HEK293 (cell line): ENCODE results near the gene RAB24.

Source experiments
- CTCF ChIA-PET: fragments of 350-600 bp; formaldehyde crosslinking; extraction: SDS; loops from one replicate; lab custom pipeline; 2021; ENCODE audit warnings: antibody characterized with exemption; lab: Yijun Ruan, JAX
- POLR2A ChIA-PET: fragments of 300-600 bp; formaldehyde crosslinking; extraction: SDS; loops from one replicate; lab custom pipeline; 2020; ENCODE audit warnings: antibody characterized with exemption, inconsistent platforms; lab: Yijun Ruan, JAX
- H3K27ac ChIP-seq: fragments of 200-500 bp; sonication (Bioruptor generic); 2 replicates; pipeline ENCODE4 v1.5.1; 2014; ENCODE audit warnings: low read depth, low read length, control low read depth, inconsistent platforms; ENCODE audit errors: extremely low read depth
- H3K36me3 ChIP-seq, 2 experiments: fragments of 200-500 bp in 1 of 2; sonication (Bioruptor generic) in 1 of 2; 1 replicate in 1 of 2; 2 replicates in 1 of 2; pipeline ENCODE4 v1.5.1; 2014 to 2017; ENCODE audit warnings: inconsistent platforms in 2 of 2, low read length in 2 of 2; ENCODE audit not compliant: control insufficient read depth in 2 of 2, insufficient read depth in 1 of 2
- H3K4me1 ChIP-seq: fragments of 200-500 bp; sonication (Bioruptor generic); 2 replicates; pipeline ENCODE4 v1.5.1; 2014; ENCODE audit warnings: mild to moderate bottlenecking, low read length, inconsistent platforms; ENCODE audit not compliant: control insufficient read depth, insufficient read depth
- H3K4me3 ChIP-seq: 2 replicates; pipeline ENCODE4 v1.5.1; 2011; ENCODE audit warnings: low read depth, mild to moderate bottlenecking, control low read depth, low read length, moderate library complexity
- H3K9me3 ChIP-seq: fragments of 200-500 bp; sonication (Bioruptor generic); 2 replicates; pipeline ENCODE4 v1.5.1; 2014; ENCODE audit warnings: low read depth, low read length, inconsistent platforms; ENCODE audit not compliant: control insufficient read depth, insufficient read depth
- GLIS2 ChIP-seq: fragments of 450-650 bp; formaldehyde crosslinking; IDR thresholded peaks from 2 replicates; pipeline ENCODE4 v1.5.1; 2016; ENCODE audit warnings: missing biosample characterization, missing genetic modification characterization
- IKZF3 ChIP-seq: fragments of 450-650 bp; IDR thresholded peaks from 2 replicates; pipeline ENCODE4 v1.5.0; 2018; ENCODE audit warnings: missing biosample characterization, mild to moderate bottlenecking, missing genetic modification characterization, moderate library complexity
- KLF9 ChIP-seq: fragments of 450-650 bp; formaldehyde crosslinking; IDR thresholded peaks from 2 replicates; pipeline ENCODE4 v1.5.1; 2016; ENCODE audit warnings: missing biosample characterization, missing genetic modification characterization, low read depth
- SP2 ChIP-seq: fragments of 450-650 bp; formaldehyde crosslinking; IDR thresholded peaks from 2 replicates; pipeline ENCODE4 v1.5.1; 2016; ENCODE audit warnings: missing biosample characterization, missing genetic modification characterization
- TCF7L2 ChIP-seq: IDR thresholded peaks from 2 replicates; pipeline ENCODE4 v1.6.1; 2011; ENCODE audit warnings: low read depth, mild to moderate bottlenecking, inconsistent platforms, low read length, moderate library complexity, borderline replicate concordance
- WT1 ChIP-seq: fragments of 450-650 bp; formaldehyde crosslinking; IDR thresholded peaks from 2 replicates; pipeline ENCODE4 v1.5.1; 2016; ENCODE audit warnings: missing biosample characterization, missing genetic modification characterization
- ZBTB17 ChIP-seq: fragments of 450-650 bp; formaldehyde crosslinking; IDR thresholded peaks from 2 replicates; pipeline ENCODE4 v1.5.1; 2016; ENCODE audit warnings: missing biosample characterization, missing genetic modification characterization
- ZEB2 ChIP-seq: fragments of 450-650 bp; formaldehyde crosslinking; IDR thresholded peaks from 2 replicates; pipeline ENCODE4 v1.5.1; 2016; ENCODE audit warnings: missing biosample characterization, missing genetic modification characterization
- ZFP3 ChIP-seq: fragments of 450-650 bp; formaldehyde crosslinking; IDR thresholded peaks from 2 replicates; pipeline ENCODE4 v1.5.1; 2016; ENCODE audit warnings: low read depth, missing biosample characterization, missing genetic modification characterization
- ZNF335 ChIP-seq: fragments of 450-650 bp; formaldehyde crosslinking; conservative IDR thresholded peaks from 2 replicates; pipeline ENCODE4 v1.5.1; 2016; ENCODE audit warnings: missing biosample characterization, missing genetic modification characterization
- ZNF354C ChIP-seq: fragments of 450-650 bp; formaldehyde crosslinking; IDR thresholded peaks from 2 replicates; pipeline ENCODE4 v1.5.1; 2016; ENCODE audit warnings: missing biosample characterization, missing genetic modification characterization, low read depth, borderline replicate concordance
- ZNF423 ChIP-seq: fragments of 450-650 bp; formaldehyde crosslinking; IDR thresholded peaks from 2 replicates; pipeline ENCODE4 v1.5.1; 2016; ENCODE audit warnings: missing biosample characterization, missing genetic modification characterization
- TF ChIP-seq, protein P1 (sequence below): fragments of 450-650 bp; formaldehyde crosslinking; IDR thresholded peaks from 2 replicates; pipeline ENCODE4 v1.5.1; 2016; ENCODE audit warnings: missing biosample characterization, missing genetic modification characterization
- TF ChIP-seq, protein P2 (sequence below): fragments of 450-650 bp; formaldehyde crosslinking; IDR thresholded peaks from 2 replicates; pipeline ENCODE4 v1.5.1; 2017; ENCODE audit warnings: missing biosample characterization, missing genetic modification characterization
- TF ChIP-seq, protein P3 (sequence below): fragments of 450-650 bp; formaldehyde crosslinking; IDR thresholded peaks from 2 replicates; pipeline ENCODE4 v1.5.1; 2016; ENCODE audit warnings: missing biosample characterization, missing genetic modification characterization
- TF ChIP-seq, protein P4 (sequence below): fragments of 450-650 bp; formaldehyde crosslinking; IDR thresholded peaks from 2 replicates; pipeline ENCODE4 v1.5.1; 2016; ENCODE audit warnings: missing biosample characterization, missing genetic modification characterization
- TF ChIP-seq, protein P5 (sequence below): fragments of 450-650 bp; formaldehyde crosslinking; IDR thresholded peaks from 2 replicates; pipeline ENCODE4 v1.5.1; 2016; ENCODE audit warnings: missing biosample characterization, missing genetic modification characterization
- TF ChIP-seq, protein P6 (sequence below): fragments of 450-650 bp; formaldehyde crosslinking; IDR thresholded peaks from 2 replicates; pipeline ENCODE4 v1.5.1; 2016; ENCODE audit warnings: missing biosample characterization, missing genetic modification characterization
- TF ChIP-seq, protein P7 (sequence below): fragments of 450-650 bp; formaldehyde crosslinking; IDR thresholded peaks from 2 replicates; pipeline ENCODE4 v1.5.1; 2016; ENCODE audit warnings: missing biosample characterization, missing genetic modification characterization

Gene RAB24

DNA sequence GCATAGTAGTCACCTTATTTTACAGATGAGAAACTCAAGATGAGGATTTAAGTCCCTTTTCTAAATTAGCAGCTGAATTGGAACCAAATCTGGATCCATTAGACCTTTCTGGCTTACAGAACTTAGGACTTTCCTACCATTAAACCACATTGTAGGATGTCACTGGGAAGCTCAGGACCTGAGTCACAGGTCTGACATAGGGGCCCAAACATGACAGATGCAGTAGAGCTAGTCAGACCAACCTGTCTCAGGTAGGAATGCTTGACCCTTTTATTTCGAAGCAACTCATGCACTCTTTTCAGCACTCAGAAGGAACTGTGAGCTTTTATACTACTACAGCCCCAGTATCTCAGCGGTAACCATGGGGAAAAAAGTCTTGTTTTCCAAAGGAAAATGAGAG lies 2.6 kb downstream of the RAB24 start (continued):
- TF ChIP-seq, protein P1, sequence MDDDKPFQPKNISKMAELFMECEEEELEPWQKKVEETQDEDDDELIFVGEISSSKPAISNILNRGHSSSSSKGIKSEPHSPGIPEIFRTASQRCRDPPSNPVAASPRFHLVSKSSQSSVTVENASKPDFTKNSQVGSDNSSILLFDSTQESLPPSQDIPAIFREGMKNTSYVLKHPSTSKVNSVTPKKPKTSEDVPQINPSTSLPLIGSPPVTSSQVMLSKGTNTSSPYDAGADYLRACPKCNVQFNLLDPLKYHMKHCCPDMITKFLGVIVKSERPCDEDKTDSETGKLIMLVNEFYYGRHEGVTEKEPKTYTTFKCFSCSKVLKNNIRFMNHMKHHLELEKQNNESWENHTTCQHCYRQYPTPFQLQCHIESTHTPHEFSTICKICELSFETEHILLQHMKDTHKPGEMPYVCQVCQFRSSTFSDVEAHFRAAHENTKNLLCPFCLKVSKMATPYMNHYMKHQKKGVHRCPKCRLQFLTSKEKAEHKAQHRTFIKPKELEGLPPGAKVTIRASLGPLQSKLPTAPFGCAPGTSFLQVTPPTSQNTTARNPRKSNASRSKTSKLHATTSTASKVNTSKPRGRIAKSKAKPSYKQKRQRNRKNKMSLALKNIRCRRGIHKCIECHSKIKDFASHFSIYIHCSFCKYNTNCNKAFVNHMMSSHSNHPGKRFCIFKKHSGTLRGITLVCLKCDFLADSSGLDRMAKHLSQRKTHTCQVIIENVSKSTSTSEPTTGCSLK (tag by site-specific recombination), result no peak
- TF ChIP-seq TCF7L2, result no peak
- TF ChIP-seq, all 188 proteins: peak for 0

DNA sequence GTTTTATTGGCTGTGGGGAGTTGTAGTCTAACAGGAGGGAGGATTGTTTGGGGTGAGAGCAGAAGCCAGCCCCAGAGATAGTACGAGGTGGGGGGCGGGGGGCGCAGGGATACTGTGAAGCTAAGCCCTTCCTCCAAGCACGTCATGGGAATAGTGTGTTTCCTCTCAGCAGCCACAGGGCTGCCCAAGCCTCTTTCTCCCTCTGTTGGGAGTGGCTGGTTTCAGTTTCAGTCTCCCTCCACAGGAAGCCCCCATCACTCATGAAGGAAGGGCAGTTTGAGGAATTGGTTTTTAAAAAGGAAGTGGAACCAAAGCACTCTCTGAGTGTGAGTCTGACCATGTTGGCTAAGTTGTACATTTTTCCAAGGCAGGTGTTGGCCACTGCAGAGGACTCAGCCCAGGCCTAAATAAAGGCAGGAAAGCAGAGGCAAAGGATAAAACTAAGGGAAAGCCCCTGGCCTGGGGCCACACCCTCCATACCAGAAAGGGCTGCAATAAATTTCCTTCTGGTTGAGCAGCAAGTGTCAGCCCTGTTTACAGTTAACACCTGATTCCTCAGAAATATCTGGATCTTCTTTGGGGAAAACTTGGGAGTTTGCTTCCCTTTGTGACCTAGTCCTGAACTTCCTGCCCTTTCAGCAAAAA lies 3.2 kb downstream of the RAB24 start:
- H3K4me3 ChIP-seq, result no peak overlapping the region
- peak overlapping the region; percentile 2; the same call in 1 of the 2 replicates for H3K27ac ChIP-seq
- CTCF ChIA-PET, result interaction anchor here (0.5 to 3.4 kb wide), 7 partner anchors 10 to 640 kb away, joined by 3 to 16 read pairs (median 3); no protein-coding TSS in a partner anchor
- POLR2A ChIA-PET, result interaction anchor here (0.6 to 1.2 kb wide), 2 partner anchors 9 to 148 kb away, joined by 3 to 4 read pairs; no protein-coding TSS in a partner anchor
- H3K36me3 ChIP-seq, result peaks cover 4 to 68% of the 10 kb centered on the region in 2 experiments; a peak in 2 of 3 replicates
- no peaks in the 10 kb centered on the region for H3K9me3 ChIP-seq
- H3K4me1 ChIP-seq, result peaks cover 10% of the 10 kb centered on the region
- TF ChIP-seq, protein P2, sequence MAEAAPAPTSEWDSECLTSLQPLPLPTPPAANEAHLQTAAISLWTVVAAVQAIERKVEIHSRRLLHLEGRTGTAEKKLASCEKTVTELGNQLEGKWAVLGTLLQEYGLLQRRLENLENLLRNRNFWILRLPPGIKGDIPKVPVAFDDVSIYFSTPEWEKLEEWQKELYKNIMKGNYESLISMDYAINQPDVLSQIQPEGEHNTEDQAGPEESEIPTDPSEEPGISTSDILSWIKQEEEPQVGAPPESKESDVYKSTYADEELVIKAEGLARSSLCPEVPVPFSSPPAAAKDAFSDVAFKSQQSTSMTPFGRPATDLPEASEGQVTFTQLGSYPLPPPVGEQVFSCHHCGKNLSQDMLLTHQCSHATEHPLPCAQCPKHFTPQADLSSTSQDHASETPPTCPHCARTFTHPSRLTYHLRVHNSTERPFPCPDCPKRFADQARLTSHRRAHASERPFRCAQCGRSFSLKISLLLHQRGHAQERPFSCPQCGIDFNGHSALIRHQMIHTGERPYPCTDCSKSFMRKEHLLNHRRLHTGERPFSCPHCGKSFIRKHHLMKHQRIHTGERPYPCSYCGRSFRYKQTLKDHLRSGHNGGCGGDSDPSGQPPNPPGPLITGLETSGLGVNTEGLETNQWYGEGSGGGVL, result peak; percentile 69
- TF ChIP-seq GLIS2 (tag by site-specific recombination) (0 out of 2 replicates have a peak, but pooled peaks have one; percentile 12), SP2 (tag by site-specific recombination) (peak; percentile 45; the same call in 1 of the 2 replicates), IKZF3 (tag by site-specific recombination) (peak; percentile 6; the same call in 1 of the 2 replicates), ZBTB17 (peak; percentile 23; the same call in 1 of the 2 replicates), ZNF423 (tag by site-specific recombination) (no peak), ZEB2 (tag by site-specific recombination) (peak; percentile 14; the same call in 1 of the 2 replicates), KLF9 (tag by site-specific recombination) (no peak), ZNF354C (tag by site-specific recombination) (no peak), ZNF335 (tag by site-specific recombination) (peak; percentile 57), ZFP3 (tag by site-specific recombination) (no peak), WT1 (tag by site-specific recombination) (peak; percentile 92)
- TF ChIP-seq, protein P3, sequence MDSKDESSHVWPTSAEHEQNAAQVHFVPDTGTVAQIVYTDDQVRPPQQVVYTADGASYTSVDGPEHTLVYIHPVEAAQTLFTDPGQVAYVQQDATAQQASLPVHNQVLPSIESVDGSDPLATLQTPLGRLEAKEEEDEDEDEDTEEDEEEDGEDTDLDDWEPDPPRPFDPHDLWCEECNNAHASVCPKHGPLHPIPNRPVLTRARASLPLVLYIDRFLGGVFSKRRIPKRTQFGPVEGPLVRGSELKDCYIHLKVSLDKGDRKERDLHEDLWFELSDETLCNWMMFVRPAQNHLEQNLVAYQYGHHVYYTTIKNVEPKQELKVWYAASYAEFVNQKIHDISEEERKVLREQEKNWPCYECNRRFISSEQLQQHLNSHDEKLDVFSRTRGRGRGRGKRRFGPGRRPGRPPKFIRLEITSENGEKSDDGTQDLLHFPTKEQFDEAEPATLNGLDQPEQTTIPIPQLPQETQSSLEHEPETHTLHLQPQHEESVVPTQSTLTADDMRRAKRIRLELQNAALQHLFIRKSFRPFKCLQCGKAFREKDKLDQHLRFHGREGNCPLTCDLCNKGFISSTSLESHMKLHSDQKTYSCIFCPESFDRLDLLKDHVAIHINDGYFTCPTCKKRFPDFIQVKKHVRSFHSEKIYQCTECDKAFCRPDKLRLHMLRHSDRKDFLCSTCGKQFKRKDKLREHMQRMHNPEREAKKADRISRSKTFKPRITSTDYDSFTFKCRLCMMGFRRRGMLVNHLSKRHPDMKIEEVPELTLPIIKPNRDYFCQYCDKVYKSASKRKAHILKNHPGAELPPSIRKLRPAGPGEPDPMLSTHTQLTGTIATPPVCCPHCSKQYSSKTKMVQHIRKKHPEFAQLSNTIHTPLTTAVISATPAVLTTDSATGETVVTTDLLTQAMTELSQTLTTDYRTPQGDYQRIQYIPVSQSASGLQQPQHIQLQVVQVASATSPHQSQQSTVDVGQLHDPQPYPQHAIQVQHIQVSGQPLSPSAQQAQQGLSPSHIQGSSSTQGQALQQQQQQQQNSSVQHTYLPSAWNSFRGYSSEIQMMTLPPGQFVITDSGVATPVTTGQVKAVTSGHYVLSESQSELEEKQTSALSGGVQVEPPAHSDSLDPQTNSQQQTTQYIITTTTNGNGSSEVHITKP (tag by site-specific recombination), result peak; percentile 43; the same call in 1 of the 2 replicates
- TF ChIP-seq, protein P4, sequence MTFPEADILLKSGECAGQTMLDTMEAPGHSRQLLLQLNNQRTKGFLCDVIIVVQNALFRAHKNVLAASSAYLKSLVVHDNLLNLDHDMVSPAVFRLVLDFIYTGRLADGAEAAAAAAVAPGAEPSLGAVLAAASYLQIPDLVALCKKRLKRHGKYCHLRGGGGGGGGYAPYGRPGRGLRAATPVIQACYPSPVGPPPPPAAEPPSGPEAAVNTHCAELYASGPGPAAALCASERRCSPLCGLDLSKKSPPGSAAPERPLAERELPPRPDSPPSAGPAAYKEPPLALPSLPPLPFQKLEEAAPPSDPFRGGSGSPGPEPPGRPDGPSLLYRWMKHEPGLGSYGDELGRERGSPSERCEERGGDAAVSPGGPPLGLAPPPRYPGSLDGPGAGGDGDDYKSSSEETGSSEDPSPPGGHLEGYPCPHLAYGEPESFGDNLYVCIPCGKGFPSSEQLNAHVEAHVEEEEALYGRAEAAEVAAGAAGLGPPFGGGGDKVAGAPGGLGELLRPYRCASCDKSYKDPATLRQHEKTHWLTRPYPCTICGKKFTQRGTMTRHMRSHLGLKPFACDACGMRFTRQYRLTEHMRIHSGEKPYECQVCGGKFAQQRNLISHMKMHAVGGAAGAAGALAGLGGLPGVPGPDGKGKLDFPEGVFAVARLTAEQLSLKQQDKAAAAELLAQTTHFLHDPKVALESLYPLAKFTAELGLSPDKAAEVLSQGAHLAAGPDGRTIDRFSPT, result no peak
- TF ChIP-seq, protein P5, sequence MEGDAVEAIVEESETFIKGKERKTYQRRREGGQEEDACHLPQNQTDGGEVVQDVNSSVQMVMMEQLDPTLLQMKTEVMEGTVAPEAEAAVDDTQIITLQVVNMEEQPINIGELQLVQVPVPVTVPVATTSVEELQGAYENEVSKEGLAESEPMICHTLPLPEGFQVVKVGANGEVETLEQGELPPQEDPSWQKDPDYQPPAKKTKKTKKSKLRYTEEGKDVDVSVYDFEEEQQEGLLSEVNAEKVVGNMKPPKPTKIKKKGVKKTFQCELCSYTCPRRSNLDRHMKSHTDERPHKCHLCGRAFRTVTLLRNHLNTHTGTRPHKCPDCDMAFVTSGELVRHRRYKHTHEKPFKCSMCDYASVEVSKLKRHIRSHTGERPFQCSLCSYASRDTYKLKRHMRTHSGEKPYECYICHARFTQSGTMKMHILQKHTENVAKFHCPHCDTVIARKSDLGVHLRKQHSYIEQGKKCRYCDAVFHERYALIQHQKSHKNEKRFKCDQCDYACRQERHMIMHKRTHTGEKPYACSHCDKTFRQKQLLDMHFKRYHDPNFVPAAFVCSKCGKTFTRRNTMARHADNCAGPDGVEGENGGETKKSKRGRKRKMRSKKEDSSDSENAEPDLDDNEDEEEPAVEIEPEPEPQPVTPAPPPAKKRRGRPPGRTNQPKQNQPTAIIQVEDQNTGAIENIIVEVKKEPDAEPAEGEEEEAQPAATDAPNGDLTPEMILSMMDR (tag by site-specific recombination), result peak; percentile 56
- TF ChIP-seq, protein P6, sequence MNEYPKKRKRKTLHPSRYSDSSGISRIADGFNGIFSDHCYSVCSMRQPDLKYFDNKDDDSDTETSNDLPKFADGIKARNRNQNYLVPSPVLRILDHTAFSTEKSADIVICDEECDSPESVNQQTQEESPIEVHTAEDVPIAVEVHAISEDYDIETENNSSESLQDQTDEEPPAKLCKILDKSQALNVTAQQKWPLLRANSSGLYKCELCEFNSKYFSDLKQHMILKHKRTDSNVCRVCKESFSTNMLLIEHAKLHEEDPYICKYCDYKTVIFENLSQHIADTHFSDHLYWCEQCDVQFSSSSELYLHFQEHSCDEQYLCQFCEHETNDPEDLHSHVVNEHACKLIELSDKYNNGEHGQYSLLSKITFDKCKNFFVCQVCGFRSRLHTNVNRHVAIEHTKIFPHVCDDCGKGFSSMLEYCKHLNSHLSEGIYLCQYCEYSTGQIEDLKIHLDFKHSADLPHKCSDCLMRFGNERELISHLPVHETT (tag by site-specific recombination), result no peak
- TF ChIP-seq, protein P7, sequence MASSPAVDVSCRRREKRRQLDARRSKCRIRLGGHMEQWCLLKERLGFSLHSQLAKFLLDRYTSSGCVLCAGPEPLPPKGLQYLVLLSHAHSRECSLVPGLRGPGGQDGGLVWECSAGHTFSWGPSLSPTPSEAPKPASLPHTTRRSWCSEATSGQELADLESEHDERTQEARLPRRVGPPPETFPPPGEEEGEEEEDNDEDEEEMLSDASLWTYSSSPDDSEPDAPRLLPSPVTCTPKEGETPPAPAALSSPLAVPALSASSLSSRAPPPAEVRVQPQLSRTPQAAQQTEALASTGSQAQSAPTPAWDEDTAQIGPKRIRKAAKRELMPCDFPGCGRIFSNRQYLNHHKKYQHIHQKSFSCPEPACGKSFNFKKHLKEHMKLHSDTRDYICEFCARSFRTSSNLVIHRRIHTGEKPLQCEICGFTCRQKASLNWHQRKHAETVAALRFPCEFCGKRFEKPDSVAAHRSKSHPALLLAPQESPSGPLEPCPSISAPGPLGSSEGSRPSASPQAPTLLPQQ (tag by site-specific recombination), result no peak
